PC-3 (cell line): ENCODE results near the gene C19orf47. TPM values are rescaled to one million over a fixed set of nuclear protein-coding genes. Genes with fewer than 3 reads are reported as not detected.

ENCODE experiments used
- ATAC-seq: fragments of 200-7000 bp; cut with Tn5 transposase; 2 replicates; pipeline ENCODE4 v1.9.1; 2020; ENCODE audit warnings: mild to moderate bottlenecking, moderate library complexity
- BruUV-seq: library from RNA; stranded (reverse); fragments of 400-500 nt; replicated peaks from 2 replicates; lab custom pipeline; 2021; lab: Mats Ljungman, UMichigan
- CTCF ChIA-PET: fragments of 300-600 bp; sonication (Branson Sonifier 250); formaldehyde crosslinking; loops from one replicate; lab custom pipeline; 2022; ENCODE audit warnings: antibody characterized with exemption; lab: Charles Lee
- POLR2A ChIA-PET: fragments of 300-600 bp; sonication (Branson Sonifier 250); formaldehyde crosslinking; loops from one replicate; lab custom pipeline; 2022; ENCODE audit warnings: antibody characterized with exemption; ENCODE audit not compliant: unreplicated experiment; lab: Charles Lee
- DNase-seq: peaks from one replicate; pipeline ENCODE4 v3.0.0-alpha.2; 2015
- H2AFZ ChIP-seq: fragments of 300-600 bp; sonication (generic); 2 replicates; pipeline ENCODE4 v1.6.0; 2016; ENCODE audit warnings: antibody characterized with exemption, low read length
- H3F3A ChIP-seq: fragments of 300-600 bp; sonication (generic); one replicate; pipeline ENCODE4 v1.6.0; 2017; ENCODE audit warnings: antibody characterized with exemption, low read length, control low read depth, mild to moderate bottlenecking; ENCODE audit not compliant: unreplicated experiment
- H3K27ac ChIP-seq: fragments of 300-600 bp; sonication (generic); 2 replicates; pipeline ENCODE4 v1.5.1; 2016; ENCODE audit warnings: mild to moderate bottlenecking, low read length
- H3K27me3 ChIP-seq: fragments of 300-600 bp; sonication (generic); 2 replicates; pipeline ENCODE4 v1.6.1; 2016; ENCODE audit warnings: low read length, mixed read lengths
- H3K36me3 ChIP-seq: fragments of 300-600 bp; sonication (generic); 2 replicates; pipeline ENCODE4 v1.6.1; 2016; ENCODE audit warnings: low read depth, mixed run types, low read length, mixed read lengths
- H3K4me1 ChIP-seq: fragments of 300-600 bp; sonication (generic); 2 replicates; pipeline ENCODE4 v1.5.1; 2016; ENCODE audit warnings: low read length; ENCODE audit not compliant: insufficient read depth
- H3K4me2 ChIP-seq: fragments of 300-600 bp; sonication (generic); 2 replicates; pipeline ENCODE4 v1.6.0; 2016; ENCODE audit warnings: low read length
- H3K4me3 ChIP-seq: fragments of 300-600 bp; sonication (generic); 2 replicates; pipeline ENCODE4 v1.5.1; 2016; ENCODE audit warnings: mild to moderate bottlenecking, low read length, mixed read lengths
- H3K79me2 ChIP-seq: fragments of 300-600 bp; sonication (generic); 2 replicates; pipeline ENCODE4 v1.6.1; 2017; ENCODE audit warnings: low read length, mixed read lengths
- H3K9ac ChIP-seq: fragments of 300-600 bp; sonication (generic); 2 replicates; pipeline ENCODE4 v1.6.0; 2016; ENCODE audit warnings: mild to moderate bottlenecking, low read length
- H3K9me2 ChIP-seq: fragments of 300-600 bp; sonication (generic); replicated peaks from 2 replicates; pipeline ENCODE4 v1.6.1; 2016; ENCODE audit warnings: mixed run types, low read length, mixed read lengths
- H3K9me3 ChIP-seq: fragments of 300-600 bp; sonication (generic); 2 replicates; pipeline ENCODE4 v1.6.1; 2016; ENCODE audit warnings: low read length, mixed read lengths
- H4K20me1 ChIP-seq: fragments of 300-600 bp; sonication (generic); 2 replicates; pipeline ENCODE4 v1.6.1; 2016; ENCODE audit warnings: low read length, mixed read lengths
- EZH2 ChIP-seq: fragments of 300-600 bp; sonication (generic); IDR thresholded peaks from one replicate; pipeline ENCODE4 v1.6.1; 2017; ENCODE audit warnings: antibody characterized with exemption, mild to moderate bottlenecking, low read length; ENCODE audit not compliant: unreplicated experiment
- EZH2phosphoT487 ChIP-seq: fragments of 300-600 bp; sonication (generic); IDR thresholded peaks from 2 replicates; pipeline ENCODE4 v1.6.1; 2018; ENCODE audit warnings: mild to moderate bottlenecking, antibody characterized with exemption, low read length, borderline replicate concordance
- intact Hi-C: fragments of 100-400 bp; cut with micrococcal nuclease; formaldehyde crosslinking; loops from 2 replicates; pipeline ENCODE4 v1.9.0; 2023
- total RNA-seq: library from RNA; depleted of rRNA; stranded (reverse); fragments of >200 nt; gene quantifications from 2 replicates; pipeline ENCODE4 v1.2.3, GENCODE V29; 2014
- TF ChIP-seq, protein P1 (sequence below): fragments of 300-600 bp; sonication (generic); conservative IDR thresholded peaks from 2 replicates; pipeline ENCODE4 v1.5.1; 2017; ENCODE audit warnings: antibody characterized with exemption, low read depth, mild to moderate bottlenecking, low read length

C19orf47 gene
- total RNA-seq, 1 experiment from 2014 or later, result 13.9 TPM

DNA sequence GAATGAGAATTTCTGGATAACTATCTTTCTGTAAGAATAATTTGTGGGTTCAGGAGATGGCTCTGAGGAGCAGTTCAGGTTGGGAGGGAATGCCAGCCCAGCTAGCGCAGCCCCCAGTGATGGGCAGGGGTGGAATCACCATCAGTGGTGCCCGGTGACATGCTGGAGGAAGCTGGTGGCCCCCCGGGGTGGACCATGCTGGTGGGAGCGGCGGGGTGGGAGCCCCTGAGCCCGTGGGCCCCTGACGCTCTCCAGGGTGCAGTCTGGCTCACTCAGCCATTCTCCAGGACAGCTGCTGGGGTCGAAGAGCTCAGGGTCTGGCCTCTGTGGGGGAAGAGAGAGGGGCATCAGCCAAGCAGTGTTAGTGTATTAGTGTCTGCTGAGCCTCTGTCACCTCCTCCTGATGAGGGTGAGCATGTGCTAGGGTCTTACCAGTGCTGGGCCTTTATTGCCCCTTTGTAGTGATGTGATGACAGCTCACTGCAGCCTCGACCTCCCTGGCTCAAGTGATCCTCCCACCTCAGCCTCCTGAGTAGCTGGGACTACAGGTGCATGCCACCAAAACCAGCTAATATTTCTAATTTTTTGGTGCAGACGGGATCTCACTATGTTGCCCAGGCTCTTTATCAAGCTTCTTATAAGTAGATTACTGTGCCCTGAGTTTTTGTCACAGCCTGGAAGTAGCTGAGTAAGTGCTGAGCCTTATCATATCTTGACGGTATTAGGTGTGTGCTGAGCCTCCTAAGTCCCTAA, 31.4 kb upstream of the C19orf47 start:
- H3K4me1 ChIP-seq, result no peaks in the 10 kb centered on the region
- no peaks in the 10 kb centered on the region for H3K27me3 ChIP-seq
- ChIA-PET CTCF (no interaction called here), POLR2A (no interaction called here)
- no TSS peak for BruUV-seq
- no peaks in the 10 kb centered on the region for H3K36me3 ChIP-seq
- H3K4me2 ChIP-seq, result no peak overlapping the region
- H3K9me2 ChIP-seq, result no peaks in the 10 kb centered on the region
- H3K79me2 ChIP-seq, result no peaks in the 10 kb centered on the region
- DNase-seq (no peak), ATAC-seq (no peak)
- no peaks in the 10 kb centered on the region for H3K9me3 ChIP-seq
- intact Hi-C loops, result no loop called here
- TF ChIP-seq EZH2 (no peak), EZH2phosphoT487 (no peak)
- TF ChIP-seq, protein P1, sequence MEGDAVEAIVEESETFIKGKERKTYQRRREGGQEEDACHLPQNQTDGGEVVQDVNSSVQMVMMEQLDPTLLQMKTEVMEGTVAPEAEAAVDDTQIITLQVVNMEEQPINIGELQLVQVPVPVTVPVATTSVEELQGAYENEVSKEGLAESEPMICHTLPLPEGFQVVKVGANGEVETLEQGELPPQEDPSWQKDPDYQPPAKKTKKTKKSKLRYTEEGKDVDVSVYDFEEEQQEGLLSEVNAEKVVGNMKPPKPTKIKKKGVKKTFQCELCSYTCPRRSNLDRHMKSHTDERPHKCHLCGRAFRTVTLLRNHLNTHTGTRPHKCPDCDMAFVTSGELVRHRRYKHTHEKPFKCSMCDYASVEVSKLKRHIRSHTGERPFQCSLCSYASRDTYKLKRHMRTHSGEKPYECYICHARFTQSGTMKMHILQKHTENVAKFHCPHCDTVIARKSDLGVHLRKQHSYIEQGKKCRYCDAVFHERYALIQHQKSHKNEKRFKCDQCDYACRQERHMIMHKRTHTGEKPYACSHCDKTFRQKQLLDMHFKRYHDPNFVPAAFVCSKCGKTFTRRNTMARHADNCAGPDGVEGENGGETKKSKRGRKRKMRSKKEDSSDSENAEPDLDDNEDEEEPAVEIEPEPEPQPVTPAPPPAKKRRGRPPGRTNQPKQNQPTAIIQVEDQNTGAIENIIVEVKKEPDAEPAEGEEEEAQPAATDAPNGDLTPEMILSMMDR, result no peak
- no peak overlapping the region for H3K27ac ChIP-seq
- H3F3A ChIP-seq, result no peaks in the 10 kb centered on the region
- H3K4me3 ChIP-seq, result no peak overlapping the region
- no peak overlapping the region for H2AFZ ChIP-seq
- H4K20me1 ChIP-seq, result no peaks in the 10 kb centered on the region
- no peak overlapping the region for H3K9ac ChIP-seq

DNA sequence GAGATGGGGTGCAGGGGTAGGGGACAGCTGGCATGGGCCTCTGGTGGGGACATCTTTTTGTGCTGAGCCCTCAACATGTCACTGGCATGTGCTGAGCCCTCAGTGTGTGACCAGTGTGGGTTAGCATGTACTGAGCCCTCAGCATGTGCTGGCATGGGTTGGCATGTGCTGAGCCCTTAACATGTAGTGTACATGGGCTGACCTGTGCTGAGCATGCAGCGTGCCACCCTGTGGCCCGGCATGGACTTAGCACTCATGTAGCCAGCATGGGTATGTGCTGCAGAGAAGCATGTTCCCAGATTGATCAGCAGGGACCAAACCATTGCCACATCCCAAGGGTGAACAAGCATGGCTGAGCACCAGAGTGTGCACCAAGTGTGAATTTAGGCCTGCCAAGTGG, 30.3 kb upstream of the C19orf47 start:
- intact Hi-C loops, result no loop called here
- Histone ChIP-seq H3K9me3 (no peaks in the 10 kb centered on the region), H2AFZ (no peak overlapping the region), H3K9ac (no peak overlapping the region), H3K79me2 (no peaks in the 10 kb centered on the region), H3K27ac (no peak overlapping the region), H3K4me1 (no peaks in the 10 kb centered on the region), H3K4me3 (no peak overlapping the region), H3F3A (no peaks in the 10 kb centered on the region), H3K4me2 (no peak overlapping the region), H4K20me1 (no peaks in the 10 kb centered on the region), H3K27me3 (no peaks in the 10 kb centered on the region), H3K9me2 (no peaks in the 10 kb centered on the region), H3K36me3 (no peaks in the 10 kb centered on the region)
- DNase-seq (no peak), ATAC-seq (no peak)
- ChIA-PET POLR2A (no interaction called here), CTCF (no interaction called here)
- TF ChIP-seq EZH2phosphoT487 (no peak), EZH2 (no peak)
- TF ChIP-seq, protein P1, result no peak
- no TSS peak for BruUV-seq

DNA sequence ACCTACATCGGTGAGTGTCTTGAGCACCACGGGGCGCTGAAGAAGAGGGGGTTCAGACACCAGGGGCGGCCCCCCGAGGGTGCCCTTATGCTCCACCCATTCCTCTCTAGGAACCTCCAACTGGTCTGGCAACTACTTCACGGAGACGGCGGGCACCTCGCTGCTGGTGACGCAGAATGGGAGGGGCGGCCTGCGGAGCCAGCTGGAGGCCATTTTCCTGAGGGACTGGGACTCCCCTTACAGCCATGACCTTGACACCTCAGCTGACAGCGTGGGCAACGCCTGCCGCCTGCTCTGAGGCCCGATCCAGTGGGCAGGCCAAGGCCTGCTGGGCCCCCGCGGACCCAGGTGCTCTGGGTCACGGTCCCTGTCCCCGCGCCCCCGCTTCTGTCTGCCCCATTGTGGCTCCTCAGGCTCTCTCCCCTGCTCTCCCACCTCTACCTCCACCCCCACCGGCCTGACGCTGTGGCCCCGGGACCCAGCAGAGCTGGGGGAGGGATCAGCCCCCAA, 29.7 kb upstream of the C19orf47 start:
- H3K9ac ChIP-seq, result no peak overlapping the region
- BruUV-seq, result TSS peak; percentile 80
- H3K4me1 ChIP-seq, result no peaks in the 10 kb centered on the region
- ATAC-seq (no peak), DNase-seq (no peak)
- TF ChIP-seq EZH2phosphoT487 (no peak), EZH2 (no peak)
- TF ChIP-seq, protein P1, result no peak
- no peak overlapping the region for H2AFZ ChIP-seq
- H3K9me3 ChIP-seq, result no peaks in the 10 kb centered on the region
- H4K20me1 ChIP-seq, result no peaks in the 10 kb centered on the region
- no peaks in the 10 kb centered on the region for H3K9me2 ChIP-seq
- no peak overlapping the region for H3K4me2 ChIP-seq
- H3K4me3 ChIP-seq, result no peak overlapping the region
- no peaks in the 10 kb centered on the region for H3K79me2 ChIP-seq
- ChIA-PET POLR2A (no interaction called here), CTCF (no interaction called here)
- intact Hi-C loops, result no loop called here
- H3K27me3 ChIP-seq, result no peaks in the 10 kb centered on the region
- no peaks in the 10 kb centered on the region for H3K36me3 ChIP-seq
- H3F3A ChIP-seq, result no peaks in the 10 kb centered on the region
- H3K27ac ChIP-seq, result no peak overlapping the region
